Lower lobe of right lung (tissue), 2 donors: ENCODE data around the gene DNAJC10. TPM values are rescaled to one million over a fixed set of nuclear protein-coding genes. Genes with fewer than 3 reads are reported as not detected.
"Not testable (repeated sequence)": the region's sequence is repeated elsewhere in the genome, so short reads cannot be mapped to it uniquely, and the experiment has no call there.

Source experiments
- ATAC-seq, 2 donors: fragments of 200-7000 bp; cut with Tn5 transposase; one replicate each; pipeline ENCODE4 v1.9.1; 2020 to 2022; ENCODE audit warnings: mild to moderate bottlenecking in 2 of 2, moderate library complexity in 2 of 2
- DNase-seq: peaks from one replicate; pipeline ENCODE4 v3.0.0-alpha.2; 2020
- H3K27ac ChIP-seq: fragments of 200-600 bp; one replicate; pipeline ENCODE4 v1.8.0; 2022
- H3K27me3 ChIP-seq: fragments of 200-600 bp; one replicate; pipeline ENCODE4 v1.8.0; 2022; ENCODE audit warnings: low read depth
- H3K36me3 ChIP-seq: fragments of 200-600 bp; one replicate; pipeline ENCODE4 v1.8.0; 2022; ENCODE audit warnings: mild to moderate bottlenecking
- H3K4me1 ChIP-seq: fragments of 200-600 bp; one replicate; pipeline ENCODE4 v1.8.0; 2022
- H3K4me3 ChIP-seq: fragments of 200-600 bp; one replicate; pipeline ENCODE4 v1.8.0; 2022; ENCODE audit warnings: mild to moderate bottlenecking
- H3K9me3 ChIP-seq: fragments of 200-600 bp; one replicate; pipeline ENCODE4 v1.8.0; 2022
- intact Hi-C: fragments of 100-400 bp; cut with DNase I; formaldehyde crosslinking; loops from one replicate; pipeline ENCODE4 v1.11.0; 2022
- total RNA-seq: library from RNA; stranded (reverse); fragmentation: NEBNext Ultra II Directional; extraction: Animal tissue kit (Norgen Biotek cat#: 25700); gene quantifications from one replicate; pipeline ENCODE4 v1.2.1, GENCODE V29; 2021
- TF ChIP-seq, protein P1 (sequence below): fragments of 200-600 bp; IDR thresholded peaks from one replicate; pipeline ENCODE4 v1.8.0; 2022; ENCODE audit warnings: antibody characterized with exemption, mild to moderate bottlenecking
- donor health status: DM: no; HTN: yes; CAD: no; lungs with severe emphysema.

Gene DNAJC10
- total RNA-seq, 1 donor from 2014 or later = 76.2 TPM

DNA sequence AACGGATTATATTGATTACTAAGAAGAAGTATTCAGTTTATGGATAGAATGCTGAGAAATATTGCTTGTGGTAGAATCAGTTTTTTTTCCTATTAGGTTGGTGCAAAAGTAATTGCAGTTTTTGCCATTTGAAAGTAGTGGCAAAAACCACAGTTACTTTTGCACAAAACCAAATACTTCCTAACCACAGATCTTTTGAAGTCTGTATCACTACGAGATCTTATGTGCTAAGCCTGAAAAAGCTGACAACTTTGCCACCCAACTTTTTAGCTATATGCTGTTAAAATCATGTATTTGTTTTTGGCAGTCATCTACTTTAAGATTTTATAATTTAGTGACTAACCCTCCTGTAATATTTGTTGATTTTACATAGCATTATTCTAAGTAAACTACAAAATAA, 24.6 kb downstream of the DNAJC10 start:
- DNase-seq = no peak
- no peak for ATAC-seq
- no peaks in the 10 kb centered on the region for H3K27me3 ChIP-seq
- no peaks in the 10 kb centered on the region for H3K9me3 ChIP-seq
- no peak overlapping the region for H3K4me3 ChIP-seq
- no peaks in the 10 kb centered on the region for H3K4me1 ChIP-seq
- no peak overlapping the region for H3K27ac ChIP-seq
- H3K36me3 ChIP-seq = peaks cover 73% of the 10 kb centered on the region
- TF ChIP-seq, protein P1, sequence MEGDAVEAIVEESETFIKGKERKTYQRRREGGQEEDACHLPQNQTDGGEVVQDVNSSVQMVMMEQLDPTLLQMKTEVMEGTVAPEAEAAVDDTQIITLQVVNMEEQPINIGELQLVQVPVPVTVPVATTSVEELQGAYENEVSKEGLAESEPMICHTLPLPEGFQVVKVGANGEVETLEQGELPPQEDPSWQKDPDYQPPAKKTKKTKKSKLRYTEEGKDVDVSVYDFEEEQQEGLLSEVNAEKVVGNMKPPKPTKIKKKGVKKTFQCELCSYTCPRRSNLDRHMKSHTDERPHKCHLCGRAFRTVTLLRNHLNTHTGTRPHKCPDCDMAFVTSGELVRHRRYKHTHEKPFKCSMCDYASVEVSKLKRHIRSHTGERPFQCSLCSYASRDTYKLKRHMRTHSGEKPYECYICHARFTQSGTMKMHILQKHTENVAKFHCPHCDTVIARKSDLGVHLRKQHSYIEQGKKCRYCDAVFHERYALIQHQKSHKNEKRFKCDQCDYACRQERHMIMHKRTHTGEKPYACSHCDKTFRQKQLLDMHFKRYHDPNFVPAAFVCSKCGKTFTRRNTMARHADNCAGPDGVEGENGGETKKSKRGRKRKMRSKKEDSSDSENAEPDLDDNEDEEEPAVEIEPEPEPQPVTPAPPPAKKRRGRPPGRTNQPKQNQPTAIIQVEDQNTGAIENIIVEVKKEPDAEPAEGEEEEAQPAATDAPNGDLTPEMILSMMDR = no peak
- intact Hi-C loops = no loop called here

DNA sequence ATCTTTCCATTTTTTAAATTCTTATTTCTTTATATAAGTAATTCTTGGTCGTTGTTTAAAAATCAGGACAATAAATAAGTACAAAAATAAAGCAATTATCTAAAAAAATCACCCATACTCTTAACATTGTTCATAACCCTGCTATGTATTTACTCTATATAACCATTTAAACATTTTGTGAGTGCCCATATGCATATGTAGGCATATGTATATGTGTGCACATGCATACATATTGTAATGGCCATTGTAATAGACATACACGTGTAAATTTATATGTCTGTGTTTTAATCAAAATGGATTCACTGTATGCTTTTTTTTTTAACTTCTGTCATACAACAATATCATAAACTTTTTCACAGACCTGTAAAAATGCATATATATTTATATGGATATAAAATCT, 25.6 kb downstream of the DNAJC10 start:
- ATAC-seq (no peak), DNase-seq (no peak)
- Histone ChIP-seq H3K4me3 (no peak overlapping the region), H3K4me1 (no peaks in the 10 kb centered on the region), H3K27ac (no peak overlapping the region), H3K36me3 (peaks cover 66% of the 10 kb centered on the region), H3K27me3 (no peaks in the 10 kb centered on the region), H3K9me3 (no peaks in the 10 kb centered on the region)
- TF ChIP-seq, protein P1 = no peak
- intact Hi-C loops = no loop called here

DNA sequence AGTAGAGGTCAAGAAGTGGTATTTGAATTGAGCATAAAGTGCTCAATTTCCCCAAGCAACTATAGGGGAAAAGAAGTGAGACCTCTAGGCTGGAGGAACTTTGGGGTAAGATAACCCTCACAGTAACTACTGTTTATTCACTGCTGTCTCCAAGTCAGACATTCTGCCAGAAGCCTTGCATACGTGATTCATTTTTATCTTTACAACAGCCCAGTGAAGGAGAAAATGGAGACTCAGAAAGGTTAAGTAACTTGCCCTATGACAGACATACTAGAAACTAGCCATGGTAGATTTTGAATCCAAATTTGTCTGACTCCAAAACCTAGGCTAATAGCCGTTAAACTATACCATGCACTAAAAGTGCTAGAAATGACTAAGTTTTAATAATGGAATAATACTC, 28.4 kb downstream of the DNAJC10 start:
- Histone ChIP-seq H3K4me1 (no peaks in the 10 kb centered on the region), H3K9me3 (no peaks in the 10 kb centered on the region), H3K4me3 (no peak overlapping the region), H3K36me3 (peaks cover 49% of the 10 kb centered on the region), H3K27ac (no peak overlapping the region), H3K27me3 (no peaks in the 10 kb centered on the region)
- TF ChIP-seq, protein P1 = no peak
- DNase-seq (no peak), ATAC-seq (no peak)
- intact Hi-C loops = no loop called here

DNA sequence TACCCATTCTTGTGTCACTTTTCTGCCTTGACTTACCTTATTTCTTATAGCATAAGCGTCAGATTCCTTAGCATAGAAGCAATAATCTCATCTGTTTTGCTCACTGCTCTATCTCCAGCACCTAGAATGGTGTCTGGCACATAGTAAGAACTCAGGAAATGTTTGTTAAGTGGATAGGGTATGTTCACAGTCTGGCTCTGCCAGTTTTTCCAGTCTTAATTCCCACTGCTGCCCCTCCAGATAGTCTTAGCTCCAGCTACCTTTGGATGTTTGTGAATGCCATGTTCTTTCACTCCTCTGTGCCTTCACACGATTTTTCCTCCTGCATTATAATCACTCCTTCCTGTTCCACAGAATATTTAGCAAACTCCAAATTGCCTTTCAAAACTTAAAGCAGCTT, 29.0 kb downstream of the DNAJC10 start:
- no peaks in the 10 kb centered on the region for H3K27me3 ChIP-seq
- H3K27ac ChIP-seq = no peak overlapping the region
- no peak overlapping the region for H3K4me3 ChIP-seq
- peaks cover 52% of the 10 kb centered on the region for H3K36me3 ChIP-seq
- TF ChIP-seq, protein P1 = no peak
- intact Hi-C loops = no loop called here
- H3K4me1 ChIP-seq = no peaks in the 10 kb centered on the region
- no peak for ATAC-seq
- H3K9me3 ChIP-seq = no peaks in the 10 kb centered on the region
- DNase-seq = no peak

DNA sequence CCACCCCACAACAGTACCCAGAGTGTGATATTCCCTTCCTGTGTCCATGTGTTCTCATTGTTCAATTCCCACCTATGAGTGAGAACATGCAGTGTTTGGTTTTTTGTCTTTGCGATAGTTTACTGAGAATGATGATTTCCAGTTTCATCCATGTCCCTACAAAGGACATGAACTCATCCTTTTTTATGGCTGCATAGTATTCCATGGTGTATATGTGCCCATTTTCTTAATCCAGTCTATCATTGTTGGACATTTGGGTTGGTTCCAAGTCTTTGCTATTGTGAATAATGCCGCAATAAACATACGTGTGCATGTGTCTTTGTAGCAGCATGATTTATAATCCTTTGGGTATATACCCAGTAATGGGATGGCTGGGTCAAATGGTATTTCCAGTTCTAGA, 29.8 kb downstream of the DNAJC10 start:
- intact Hi-C loops, H3K4me3 ChIP-seq, ATAC-seq, H3K4me1 ChIP-seq, H3K27me3 ChIP-seq, H3K27ac ChIP-seq, H3K9me3 ChIP-seq, DNase-seq: not testable (repeated sequence)
- H3K36me3 ChIP-seq = peaks cover 59% of the 10 kb centered on the region

DNA sequence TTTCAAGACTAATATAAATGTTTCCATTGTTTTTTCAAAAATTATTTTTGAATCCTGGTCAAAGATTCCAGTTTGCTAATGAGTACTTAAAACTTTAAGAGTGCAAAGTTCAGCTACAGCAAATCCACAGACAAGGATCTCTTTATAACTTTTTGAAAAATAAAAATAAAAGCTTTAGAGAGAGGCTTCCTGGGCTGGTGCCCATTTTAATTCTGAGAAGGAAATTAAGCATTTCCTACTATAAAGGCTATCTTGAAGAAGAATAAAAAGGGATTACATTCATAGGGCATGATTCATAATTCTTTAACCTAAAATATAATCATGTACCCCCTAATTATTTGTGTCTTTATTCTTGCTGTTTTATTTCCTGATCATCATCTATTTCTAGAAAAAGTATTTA, 38.2 kb downstream of the DNAJC10 start:
- TF ChIP-seq, protein P1 = no peak
- H3K4me3 ChIP-seq = no peak overlapping the region
- no peak overlapping the region for H3K27ac ChIP-seq
- ATAC-seq (no peak), DNase-seq (no peak)
- intact Hi-C loops = no loop called here
- H3K36me3 ChIP-seq = peaks cover 80% of the 10 kb centered on the region
- H3K4me1 ChIP-seq = no peaks in the 10 kb centered on the region
- no peaks in the 10 kb centered on the region for H3K9me3 ChIP-seq
- no peaks in the 10 kb centered on the region for H3K27me3 ChIP-seq
